CD8-positive, alpha-beta memory T cell (primary cell): ENCODE data around the gene PITX1. TPM values are rescaled to one million over a fixed set of nuclear protein-coding genes. Genes with fewer than 3 reads are reported as not detected.

Experiments used
- CTCF ChIA-PET: fragments of 350-600 bp; sonication (Branson Sonifier 250); formaldehyde crosslinking; loops from one replicate; lab custom pipeline; 2021; ENCODE audit warnings: antibody characterized with exemption; lab: Charles Lee
- POLR2A ChIA-PET: fragments of 350-600 bp; sonication (Branson Sonifier 250); formaldehyde crosslinking; loops from one replicate; lab custom pipeline; 2021; ENCODE audit warnings: antibody characterized with exemption; lab: Charles Lee
- DNase-seq, 5 donors: peaks; one replicate each; pipeline versions ENCODE4 v3.0.0 to v3.0.0-alpha.2; 2020 to 2022; ENCODE audit warnings: mixed read lengths in 1 of 5
- H3K27ac ChIP-seq: one replicate; pipeline ENCODE4 v1.7.0; 2013; ENCODE audit warnings: low read depth, mild to moderate bottlenecking, low read length, moderate library complexity
- H3K27me3 ChIP-seq: 2 replicates; pipeline ENCODE4 v1.7.0; 2013; ENCODE audit warnings: low read length, mild to moderate bottlenecking; ENCODE audit not compliant: insufficient read depth, poor library complexity, severe bottlenecking
- H3K36me3 ChIP-seq: 2 replicates; pipeline ENCODE4 v1.7.0; 2013; ENCODE audit warnings: mild to moderate bottlenecking, low read length, moderate library complexity; ENCODE audit not compliant: insufficient read depth
- H3K4me1 ChIP-seq: 2 replicates; pipeline ENCODE4 v1.7.0; 2013; ENCODE audit warnings: mild to moderate bottlenecking, low read length, moderate library complexity; ENCODE audit not compliant: insufficient read depth
- H3K4me3 ChIP-seq: 2 replicates; pipeline ENCODE4 v1.7.0; 2013; ENCODE audit warnings: mild to moderate bottlenecking, low read length
- H3K9me3 ChIP-seq: 2 replicates; pipeline ENCODE4 v1.7.0; 2013; ENCODE audit warnings: mild to moderate bottlenecking, low read length
- H3K27ac Mint-ChIP-seq, 8 donors: one replicate each; pipeline ENCODE4 v1.8.0; 2020 to 2021; ENCODE audit warnings: mixed read lengths in 8 of 8, mild to moderate bottlenecking in 6 of 8, inconsistent platforms in 3 of 8, moderate library complexity in 3 of 8
- H3K27me3 Mint-ChIP-seq, 2 donors: one replicate each; pipeline ENCODE4 v1.8.0; 2020 to 2021; ENCODE audit warnings: mixed read lengths in 2 of 2, mild to moderate bottlenecking in 1 of 2, moderate library complexity in 1 of 2
- H3K36me3 Mint-ChIP-seq, 3 donors: one replicate each; pipeline ENCODE4 v1.8.0; 2020 to 2021; ENCODE audit warnings: mixed read lengths in 3 of 3, inconsistent platforms in 1 of 3, mild to moderate bottlenecking in 1 of 3
- H3K4me1 Mint-ChIP-seq, 3 donors: one replicate each; pipeline ENCODE4 v1.8.0; 2020 to 2021; ENCODE audit warnings: mixed read lengths in 3 of 3, inconsistent platforms in 1 of 3, mild to moderate bottlenecking in 1 of 3
- H3K4me3 Mint-ChIP-seq, 7 donors: one replicate each; pipeline ENCODE4 v1.8.0; 2020 to 2021; ENCODE audit warnings: mixed read lengths in 7 of 7, mild to moderate bottlenecking in 6 of 7, moderate library complexity in 4 of 7, inconsistent platforms in 2 of 7
- H3K9me3 Mint-ChIP-seq, 5 donors: one replicate each; pipeline ENCODE4 v1.8.0; 2020 to 2022; ENCODE audit warnings: mixed read lengths in 5 of 5, mild to moderate bottlenecking in 3 of 5, moderate library complexity in 2 of 5, inconsistent platforms in 1 of 5
- polyA plus RNA-seq: library from polyadenylated mRNA; unstranded; fragments of 300-500 nt; fragmentation: Illumina TruSeq; gene quantifications from one replicate; pipeline ENCODE4 v1.2.3, GENCODE V29; 2021
- total RNA-seq, 2 experiments: library from RNA; stranded (reverse); gene quantifications; one replicate each; pipeline ENCODE4 v1.2.3, GENCODE V29; 2021

Gene PITX1
- total and polyA plus RNA-seq, 3 experiments from 2014 or later = not detected

DNA sequence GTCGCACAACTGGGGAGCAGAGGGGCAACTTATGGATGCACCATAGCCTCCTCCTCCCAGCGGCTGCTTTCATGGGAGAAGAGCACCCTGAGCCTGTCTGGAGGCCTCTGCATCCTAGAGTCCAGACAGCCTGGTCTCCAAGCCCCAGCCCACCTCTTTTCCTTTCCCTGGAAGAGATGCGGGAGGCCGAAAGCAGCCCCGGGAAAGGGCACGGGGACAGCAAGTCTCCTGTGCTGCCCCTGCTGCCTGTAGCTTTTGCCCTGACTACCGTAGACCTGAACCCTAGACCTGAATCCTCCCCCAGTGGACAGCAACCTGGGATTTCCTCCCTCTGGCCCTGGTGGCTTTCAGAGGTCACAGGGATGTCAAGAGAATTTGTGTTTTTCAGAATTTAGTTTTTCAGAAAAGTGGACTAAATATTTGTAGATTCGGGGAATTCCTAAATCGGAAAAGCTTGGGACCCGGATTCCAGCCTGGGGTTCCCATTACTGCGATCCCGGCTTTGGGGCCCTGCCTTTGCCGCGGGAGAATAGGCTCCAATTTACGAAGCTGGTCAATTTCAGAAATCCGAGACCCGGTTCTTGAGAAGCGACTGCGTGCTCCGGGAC is 4.3 kb upstream of the PITX1 start:
- Mint-ChIP-seq H3K27ac (no peak overlapping the region), H3K27me3 (peaks cover 47 to 73% of the 10 kb centered on the region in 2 donors), H3K4me1 (peaks cover 6 to 30% (median 15%) of the 10 kb centered on the region in 3 donors), H3K36me3 (no peaks in the 10 kb centered on the region), H3K4me3 (peak overlapping the region in 3 of 7 donors; percentile 32 to 59 (median 45)), H3K9me3 (no peaks in the 10 kb centered on the region)
- Histone ChIP-seq H3K27me3 (peaks cover 18% of the 10 kb centered on the region), H3K27ac (no peak overlapping the region), H3K4me1 (no peaks in the 10 kb centered on the region), H3K4me3 (no peak overlapping the region), H3K36me3 (no peaks in the 10 kb centered on the region), H3K9me3 (no peaks in the 10 kb centered on the region)
- ChIA-PET POLR2A (no interaction called here), CTCF (no interaction called here)
- DNase-seq = no peak

DNA sequence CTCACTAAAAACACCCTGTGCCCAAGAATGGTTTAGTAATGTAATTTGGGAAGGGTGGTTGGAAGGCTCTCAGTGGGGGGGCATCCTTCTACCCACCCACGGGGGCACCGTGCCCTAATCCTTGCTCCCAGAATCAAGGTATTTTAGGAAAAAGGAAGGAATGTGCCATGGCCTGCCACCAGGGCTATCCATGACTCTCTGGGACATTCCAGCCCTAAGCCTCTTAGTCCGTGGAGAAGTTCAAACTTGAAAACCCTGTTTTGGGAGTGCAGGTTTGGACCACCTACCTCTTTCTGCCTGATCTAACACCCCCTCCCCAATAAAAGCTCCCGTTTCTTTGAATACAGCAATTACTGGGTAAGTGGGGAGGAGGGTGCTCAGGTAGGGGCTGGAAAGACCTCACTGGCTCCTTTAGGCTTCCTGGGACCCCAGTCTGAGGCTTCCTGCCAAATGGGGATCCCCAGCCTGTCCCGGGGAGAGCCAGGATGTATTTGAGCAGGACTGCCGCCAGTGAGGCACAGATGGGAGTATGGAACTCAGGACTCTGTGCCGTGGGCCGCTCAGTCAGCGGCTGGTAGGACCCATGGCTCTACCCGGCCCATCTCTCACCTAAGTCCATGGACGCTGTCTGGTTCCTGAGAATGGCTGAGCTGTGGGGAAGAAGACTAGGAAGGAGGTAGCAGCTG is 3.6 kb upstream of the PITX1 start:
- DNase-seq = no peak
- peaks cover 13 to 35% (median 18%) of the 10 kb centered on the region in 3 donors for H3K4me1 Mint-ChIP-seq
- H3K27me3 Mint-ChIP-seq = peaks cover 46 to 70% of the 10 kb centered on the region in 2 donors
- ChIA-PET POLR2A (no interaction called here), CTCF (no interaction called here)
- no peak overlapping the region for H3K27ac Mint-ChIP-seq
- H3K9me3 Mint-ChIP-seq = no peaks in the 10 kb centered on the region
- Histone ChIP-seq H3K4me1 (peaks cover 2% of the 10 kb centered on the region), H3K9me3 (no peaks in the 10 kb centered on the region), H3K4me3 (no peak overlapping the region), H3K27ac (no peak overlapping the region), H3K27me3 (peaks cover 21% of the 10 kb centered on the region), H3K36me3 (no peaks in the 10 kb centered on the region)
- H3K36me3 Mint-ChIP-seq = no peaks in the 10 kb centered on the region
- H3K4me3 Mint-ChIP-seq = no peak overlapping the region

DNA sequence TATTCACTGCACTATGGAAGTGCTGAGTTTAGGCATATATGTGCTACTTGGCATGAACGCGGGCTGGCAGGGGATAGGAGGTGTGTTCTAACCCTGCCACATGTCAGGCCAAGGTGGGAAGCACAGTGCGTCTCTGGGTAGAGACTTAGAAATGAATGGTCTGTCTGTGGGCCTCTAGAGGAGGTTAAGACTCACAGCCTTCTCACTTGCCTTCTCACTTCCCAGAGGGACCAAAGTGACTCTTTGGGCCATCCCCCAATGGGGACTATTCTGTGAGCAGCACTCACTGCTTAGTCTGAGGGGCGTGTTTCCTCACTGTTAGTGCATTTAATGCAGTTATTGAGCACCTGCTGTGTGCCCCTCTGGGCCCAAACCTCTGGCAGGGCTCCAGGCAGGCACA is 2.4 kb upstream of the PITX1 start:
- Mint-ChIP-seq H3K9me3 (no peaks in the 10 kb centered on the region), H3K4me1 (peaks cover 21 to 42% (median 22%) of the 10 kb centered on the region in 3 donors), H3K27me3 (peaks cover 47 to 70% of the 10 kb centered on the region in 2 donors), H3K4me3 (peak overlapping the region in 1 of 7 donors; percentile 54), H3K27ac (no peak overlapping the region), H3K36me3 (no peaks in the 10 kb centered on the region)
- ChIA-PET CTCF (no interaction called here), POLR2A (no interaction called here)
- Histone ChIP-seq H3K4me1 (peaks cover 6% of the 10 kb centered on the region), H3K4me3 (no peak overlapping the region), H3K9me3 (no peaks in the 10 kb centered on the region), H3K36me3 (no peaks in the 10 kb centered on the region), H3K27ac (no peak overlapping the region), H3K27me3 (peaks cover 29% of the 10 kb centered on the region)
- no peak for DNase-seq

DNA sequence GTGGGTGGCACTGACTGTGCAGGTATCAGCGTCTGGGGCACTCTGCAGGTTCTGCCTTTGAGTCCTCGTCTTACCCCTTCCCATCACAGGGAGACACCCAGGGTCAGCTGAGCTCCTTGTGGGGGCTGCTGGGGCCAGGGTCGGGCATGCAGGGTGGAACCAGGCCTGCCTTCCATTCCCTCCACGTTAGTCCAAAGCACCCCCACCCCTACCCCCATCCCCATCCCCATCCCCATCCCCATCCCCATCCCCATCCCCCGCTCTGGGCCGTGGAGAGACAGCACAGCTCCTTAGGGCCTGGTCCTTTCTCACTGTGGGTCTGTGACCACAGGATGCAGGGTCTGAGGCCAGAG is 1.6 kb upstream of the PITX1 start:
- Histone ChIP-seq H3K4me3 (no peak overlapping the region), H3K27me3 (peaks cover 28% of the 10 kb centered on the region), H3K4me1 (peaks cover 6% of the 10 kb centered on the region), H3K27ac (peak overlapping the region; percentile 73), H3K9me3 (no peaks in the 10 kb centered on the region), H3K36me3 (no peaks in the 10 kb centered on the region)
- H3K27me3 Mint-ChIP-seq = peaks cover 46 to 69% of the 10 kb centered on the region in 2 donors
- no peak for DNase-seq
- no peak overlapping the region for H3K27ac Mint-ChIP-seq
- CTCF ChIA-PET = interaction anchor here (0.7 kb wide), 1 partner anchor 13 kb away, joined by 3 read pairs; no protein-coding TSS in a partner anchor
- H3K4me1 Mint-ChIP-seq = peaks cover 21 to 43% (median 22%) of the 10 kb centered on the region in 3 donors
- H3K9me3 Mint-ChIP-seq = no peaks in the 10 kb centered on the region
- H3K4me3 Mint-ChIP-seq = peak overlapping the region in 1 of 7 donors; percentile 3
- no peaks in the 10 kb centered on the region for H3K36me3 Mint-ChIP-seq
- POLR2A ChIA-PET = no interaction called here

DNA sequence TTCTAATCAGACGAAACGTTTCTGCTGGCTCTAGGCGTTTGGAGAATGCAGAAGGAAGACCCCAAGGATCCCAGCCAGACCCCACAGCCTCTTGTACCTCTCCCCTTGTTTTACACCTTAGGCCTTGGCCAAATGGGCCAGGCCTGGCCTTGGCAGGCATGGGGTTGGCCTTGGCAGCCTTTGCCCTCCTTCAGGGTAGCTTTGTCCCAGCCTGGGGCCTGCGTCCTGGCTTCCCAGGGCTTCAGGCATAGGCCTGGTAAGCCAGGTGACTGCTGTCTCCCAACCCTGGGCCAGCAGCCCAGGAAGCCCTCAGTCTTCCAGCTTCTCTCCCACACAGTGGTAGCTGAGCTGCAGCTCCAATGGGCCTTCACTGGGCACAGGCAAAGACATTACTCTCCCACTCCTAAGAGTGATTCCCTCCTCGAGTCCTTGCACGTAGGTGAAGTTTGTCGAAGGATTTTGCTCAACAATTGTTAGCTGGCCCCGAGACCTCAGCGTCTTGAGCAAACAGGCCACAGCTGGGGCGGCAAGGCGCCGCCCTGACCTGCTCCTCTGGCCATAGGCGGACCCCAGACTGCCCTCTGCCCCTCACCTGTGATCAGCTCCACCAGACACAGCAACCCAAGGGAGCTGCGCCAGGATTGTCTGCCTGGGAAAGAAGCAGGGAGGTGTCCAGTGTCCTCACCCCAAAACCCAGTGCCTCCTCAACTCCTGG is 1.1 kb upstream of the PITX1 start:
- no peaks in the 10 kb centered on the region for H3K9me3 Mint-ChIP-seq
- peaks cover 34% of the 10 kb centered on the region for H3K27me3 ChIP-seq
- DNase-seq = no peak
- H3K4me3 ChIP-seq = no peak overlapping the region
- H3K27ac Mint-ChIP-seq = peak overlapping the region in 1 of 8 donors; percentile 56
- no peaks in the 10 kb centered on the region for H3K36me3 Mint-ChIP-seq
- H3K27ac ChIP-seq = peak overlapping the region; percentile 73
- no peaks in the 10 kb centered on the region for H3K36me3 ChIP-seq
- peaks cover 6% of the 10 kb centered on the region for H3K4me1 ChIP-seq
- H3K9me3 ChIP-seq = no peaks in the 10 kb centered on the region
- H3K27me3 Mint-ChIP-seq = peaks cover 52 to 70% of the 10 kb centered on the region in 2 donors
- H3K4me3 Mint-ChIP-seq = peak overlapping the region in 6 of 7 donors; percentile 53 to 74 (median 70)
- peaks cover 22 to 44% (median 24%) of the 10 kb centered on the region in 3 donors for H3K4me1 Mint-ChIP-seq
- ChIA-PET CTCF (interaction anchor here (0.7 kb wide), 1 partner anchor 13 kb away, joined by 3 read pairs; no protein-coding TSS in a partner anchor), POLR2A (no interaction called here)

DNA sequence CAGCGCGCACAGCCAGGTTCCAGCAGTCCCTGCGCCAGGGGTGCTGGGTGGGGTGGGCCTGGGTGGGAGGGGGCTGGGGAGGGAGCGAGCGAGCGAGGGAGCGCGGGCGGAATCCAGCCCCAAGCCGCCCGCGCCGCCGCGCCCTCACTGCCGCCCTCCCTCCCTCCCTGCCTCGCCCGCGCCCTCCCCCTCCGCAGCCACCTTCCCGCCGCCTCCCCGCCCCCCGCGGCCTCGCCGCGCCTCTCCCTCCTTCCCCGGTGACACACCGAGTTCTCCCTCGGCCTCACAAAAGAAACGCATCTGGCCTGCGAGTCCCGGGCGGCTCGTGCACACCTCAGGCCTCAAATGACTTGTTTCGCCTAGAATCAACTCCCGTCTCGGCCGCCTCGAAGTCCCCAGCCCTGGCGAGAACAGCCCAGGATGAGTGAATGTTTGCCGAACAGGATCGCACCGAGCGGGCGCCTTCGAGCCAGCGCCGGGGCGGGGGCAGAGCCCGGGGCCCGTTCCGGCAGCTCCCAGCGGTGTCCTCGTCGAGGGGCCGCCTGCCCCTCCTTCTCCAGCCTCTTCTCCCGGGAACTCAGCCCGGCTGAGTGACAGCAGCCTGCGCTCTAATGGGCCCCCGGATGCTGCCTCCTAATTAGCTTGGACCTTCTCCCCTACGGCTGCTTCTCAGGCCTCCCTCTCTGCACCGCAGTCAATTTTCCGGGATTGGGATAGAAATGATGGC is 371 bp upstream of the PITX1 start:
- Mint-ChIP-seq H3K27me3 (peaks cover 57 to 76% of the 10 kb centered on the region in 2 donors), H3K9me3 (peaks cover 0 to 2% (median 0%) of the 10 kb centered on the region in 5 donors), H3K36me3 (no peaks in the 10 kb centered on the region), H3K27ac (peak overlapping the region in 1 of 8 donors; percentile 56), H3K4me1 (peaks cover 25 to 49% (median 29%) of the 10 kb centered on the region in 3 donors), H3K4me3 (peak overlapping the region in 6 of 7 donors; percentile 61 to 74 (median 70))
- Histone ChIP-seq H3K4me3 (no peak overlapping the region), H3K36me3 (no peaks in the 10 kb centered on the region), H3K27ac (peak overlapping the region; percentile 80), H3K9me3 (no peaks in the 10 kb centered on the region), H3K27me3 (peaks cover 36% of the 10 kb centered on the region), H3K4me1 (peaks cover 6% of the 10 kb centered on the region)
- ChIA-PET POLR2A (no interaction called here), CTCF (no interaction called here)
- no peak for DNase-seq

DNA sequence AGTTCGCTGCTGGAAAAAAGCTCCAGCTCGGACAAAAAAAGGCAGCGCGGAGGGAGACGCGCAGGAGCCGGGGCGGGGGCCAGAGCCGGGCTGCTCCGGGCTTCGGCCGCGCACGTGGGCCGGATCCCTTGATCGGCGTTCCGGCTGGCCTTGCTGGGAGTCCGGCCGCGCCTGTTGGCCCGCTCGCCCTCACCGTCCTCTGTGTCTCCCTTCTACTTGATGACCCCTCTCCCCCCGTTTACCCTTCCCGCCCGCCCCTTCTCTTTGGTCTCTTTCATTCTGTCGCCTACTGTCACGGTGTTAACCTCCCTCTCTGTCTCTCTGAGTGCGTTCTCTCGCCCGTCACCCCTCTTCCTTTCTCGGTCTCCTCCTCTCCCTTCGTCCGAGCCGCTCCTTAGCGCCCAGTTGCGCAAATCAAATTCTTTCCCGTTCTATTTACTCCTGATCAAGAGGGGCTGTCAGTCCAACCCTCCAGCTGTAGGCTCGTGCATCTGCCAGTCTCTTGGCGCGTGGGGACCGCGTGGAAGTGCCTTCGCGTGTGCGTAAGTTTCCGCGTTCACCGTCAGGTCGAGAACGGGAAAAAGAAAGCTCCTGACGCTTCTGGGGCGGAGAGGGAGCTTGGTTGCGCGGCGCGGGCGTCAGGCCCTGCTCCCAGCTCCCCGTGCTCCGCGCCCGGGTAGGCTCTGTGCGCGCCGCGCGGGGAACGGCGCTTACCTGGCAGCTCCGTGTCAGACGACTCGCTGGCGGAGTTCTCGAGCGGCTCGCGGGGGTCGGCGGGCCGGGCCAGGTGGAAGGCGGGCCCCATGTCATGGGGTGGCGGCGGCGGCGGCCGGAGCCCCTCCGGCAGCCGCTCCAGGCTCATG is 798 bp downstream of the PITX1 start:
- ChIA-PET POLR2A (no interaction called here), CTCF (no interaction called here)
- H3K9me3 Mint-ChIP-seq = peaks cover 0 to 3% (median 0%) of the 10 kb centered on the region in 5 donors
- H3K36me3 ChIP-seq = no peaks in the 10 kb centered on the region
- H3K4me3 Mint-ChIP-seq = peak overlapping the region in 6 of 7 donors; percentile 62 to 86 (median 72)
- H3K36me3 Mint-ChIP-seq = no peaks in the 10 kb centered on the region
- no peak overlapping the region for H3K27ac Mint-ChIP-seq
- peak overlapping the region; percentile 80 for H3K27ac ChIP-seq
- peaks cover 27 to 51% (median 30%) of the 10 kb centered on the region in 3 donors for H3K4me1 Mint-ChIP-seq
- H3K27me3 Mint-ChIP-seq = peaks cover 54 to 77% of the 10 kb centered on the region in 2 donors
- H3K9me3 ChIP-seq = no peaks in the 10 kb centered on the region
- no peak for DNase-seq
- H3K4me1 ChIP-seq = peaks cover 6% of the 10 kb centered on the region
- H3K4me3 ChIP-seq = peak overlapping the region; percentile 56
- peaks cover 33% of the 10 kb centered on the region for H3K27me3 ChIP-seq
